ENCODE data around the gene SCAPER. TPM values are rescaled to one million over a fixed set of nuclear protein-coding genes. Genes with fewer than 3 reads are reported as not detected.

Gene SCAPER
- total RNA-seq, 1 donor = 8.3 TPM

- H3K4me3 ChIP-seq (ENCODE audit: insufficient read depth, low read length) = no peak overlapping the region
- H3K79me2 ChIP-seq (ENCODE audit: insufficient read depth, low read length) = no peaks in the 10 kb centered on the region
- no peak for DNase-seq (ENCODE audit: insufficient read length, low spot score, missing footprints)
- H3K27me3 ChIP-seq (ENCODE audit: insufficient read depth, low read length) = no peaks in the 10 kb centered on the region
- no peak overlapping the region for H3K4me2 ChIP-seq (ENCODE audit: insufficient read depth, low read length)
- no peak overlapping the region for H2AFZ ChIP-seq (ENCODE audit: low read length)
- peaks cover 27% of the 10 kb centered on the region for H3K36me3 ChIP-seq (ENCODE audit: insufficient read depth, low read length)
- no peak overlapping the region for H3K27ac ChIP-seq (ENCODE audit: low read depth, low read length)
- no peak for TF ChIP-seq CTCF (IDR thresholded peaks at IDR 0.05; ENCODE audit: extremely low read depth, low read depth, low read length)
- H3K9me3 ChIP-seq (ENCODE audit: low read depth, low read length) = no peaks in the 10 kb centered on the region
- no peaks in the 10 kb centered on the region for H3K4me1 ChIP-seq (ENCODE audit: insufficient read depth, low read length)
- H4K20me1 ChIP-seq (ENCODE audit: insufficient read depth, low read length) = no peaks in the 10 kb centered on the region
Measured at GRCh38 chr15:76947454-76947853, 42.3 kb upstream of the SCAPER start.

GRCh38 chr15:76945494-76946093 lies 40.5 kb upstream of the SCAPER start:
- Histone ChIP-seq H3K4me3 (ENCODE audit: insufficient read depth, low read length) (no peak overlapping the region), H3K79me2 (ENCODE audit: insufficient read depth, low read length) (no peaks in the 10 kb centered on the region), H3K4me2 (ENCODE audit: insufficient read depth, low read length) (no peak overlapping the region), H2AFZ (ENCODE audit: low read length) (no peak overlapping the region), H3K36me3 (ENCODE audit: insufficient read depth, low read length) (peaks cover 23% of the 10 kb centered on the region), H3K27ac (ENCODE audit: low read depth, low read length) (no peak overlapping the region), H3K4me1 (ENCODE audit: insufficient read depth, low read length) (no peaks in the 10 kb centered on the region), H3K27me3 (ENCODE audit: insufficient read depth, low read length) (no peaks in the 10 kb centered on the region), H3K9me3 (ENCODE audit: low read depth, low read length) (no peaks in the 10 kb centered on the region), H4K20me1 (ENCODE audit: insufficient read depth, low read length) (no peaks in the 10 kb centered on the region)
- DNase-seq (ENCODE audit: insufficient read length, low spot score, missing footprints) = no peak
- no peak for TF ChIP-seq CTCF (IDR thresholded peaks at IDR 0.05; ENCODE audit: extremely low read depth, low read depth, low read length)

GRCh38 chr15:76942331-76942730 lies 37.2 kb upstream of the SCAPER start:
- Histone ChIP-seq H3K36me3 (ENCODE audit: insufficient read depth, low read length) (peaks cover 3% of the 10 kb centered on the region), H3K4me2 (ENCODE audit: insufficient read depth, low read length) (no peak overlapping the region), H3K27me3 (ENCODE audit: insufficient read depth, low read length) (no peaks in the 10 kb centered on the region), H4K20me1 (ENCODE audit: insufficient read depth, low read length) (no peaks in the 10 kb centered on the region), H3K27ac (ENCODE audit: low read depth, low read length) (no peak overlapping the region), H3K79me2 (ENCODE audit: insufficient read depth, low read length) (no peaks in the 10 kb centered on the region), H3K4me1 (ENCODE audit: insufficient read depth, low read length) (no peaks in the 10 kb centered on the region), H3K9me3 (ENCODE audit: low read depth, low read length) (no peaks in the 10 kb centered on the region), H2AFZ (ENCODE audit: low read length) (no peak overlapping the region), H3K4me3 (ENCODE audit: insufficient read depth, low read length) (no peak overlapping the region)
- no peak for DNase-seq (ENCODE audit: insufficient read length, low spot score, missing footprints)
- no peak for TF ChIP-seq CTCF (IDR thresholded peaks at IDR 0.05; ENCODE audit: extremely low read depth, low read depth, low read length)

GRCh38 chr15:76941636-76942035 lies 36.5 kb upstream of the SCAPER start:
- DNase-seq (ENCODE audit: insufficient read length, low spot score, missing footprints) = no peak
- H3K27ac ChIP-seq (ENCODE audit: low read depth, low read length) = no peak overlapping the region
- no peak overlapping the region for H2AFZ ChIP-seq (ENCODE audit: low read length)
- no peaks in the 10 kb centered on the region for H3K27me3 ChIP-seq (ENCODE audit: insufficient read depth, low read length)
- no peak overlapping the region for H3K4me2 ChIP-seq (ENCODE audit: insufficient read depth, low read length)
- H3K79me2 ChIP-seq (ENCODE audit: insufficient read depth, low read length) = no peaks in the 10 kb centered on the region
- TF ChIP-seq CTCF (IDR thresholded peaks at IDR 0.05; ENCODE audit: extremely low read depth, low read depth, low read length) = no peak
- peaks cover 7% of the 10 kb centered on the region for H3K36me3 ChIP-seq (ENCODE audit: insufficient read depth, low read length)
- no peaks in the 10 kb centered on the region for H3K9me3 ChIP-seq (ENCODE audit: low read depth, low read length)
- H3K4me1 ChIP-seq (ENCODE audit: insufficient read depth, low read length) = no peaks in the 10 kb centered on the region
- no peaks in the 10 kb centered on the region for H4K20me1 ChIP-seq (ENCODE audit: insufficient read depth, low read length)
- no peak overlapping the region for H3K4me3 ChIP-seq (ENCODE audit: insufficient read depth, low read length)
